Activated CD4-positive, alpha-beta T cell treated with anti-CD3 and anti-CD28 coated beads, Interleukin-2, amount 50 U/mL, for 48 hours (primary cell): ENCODE results near the gene THBS2.
"Not testable (repeated sequence)": the region's sequence is repeated elsewhere in the genome, so short reads cannot be mapped to it uniquely, and the experiment has no call there.

Experiments used
- DNase-seq, 2 experiments: peaks; one replicate each; pipeline ENCODE4 v3.0.0-alpha.2; 2020

The THBS2 gene

DNA sequence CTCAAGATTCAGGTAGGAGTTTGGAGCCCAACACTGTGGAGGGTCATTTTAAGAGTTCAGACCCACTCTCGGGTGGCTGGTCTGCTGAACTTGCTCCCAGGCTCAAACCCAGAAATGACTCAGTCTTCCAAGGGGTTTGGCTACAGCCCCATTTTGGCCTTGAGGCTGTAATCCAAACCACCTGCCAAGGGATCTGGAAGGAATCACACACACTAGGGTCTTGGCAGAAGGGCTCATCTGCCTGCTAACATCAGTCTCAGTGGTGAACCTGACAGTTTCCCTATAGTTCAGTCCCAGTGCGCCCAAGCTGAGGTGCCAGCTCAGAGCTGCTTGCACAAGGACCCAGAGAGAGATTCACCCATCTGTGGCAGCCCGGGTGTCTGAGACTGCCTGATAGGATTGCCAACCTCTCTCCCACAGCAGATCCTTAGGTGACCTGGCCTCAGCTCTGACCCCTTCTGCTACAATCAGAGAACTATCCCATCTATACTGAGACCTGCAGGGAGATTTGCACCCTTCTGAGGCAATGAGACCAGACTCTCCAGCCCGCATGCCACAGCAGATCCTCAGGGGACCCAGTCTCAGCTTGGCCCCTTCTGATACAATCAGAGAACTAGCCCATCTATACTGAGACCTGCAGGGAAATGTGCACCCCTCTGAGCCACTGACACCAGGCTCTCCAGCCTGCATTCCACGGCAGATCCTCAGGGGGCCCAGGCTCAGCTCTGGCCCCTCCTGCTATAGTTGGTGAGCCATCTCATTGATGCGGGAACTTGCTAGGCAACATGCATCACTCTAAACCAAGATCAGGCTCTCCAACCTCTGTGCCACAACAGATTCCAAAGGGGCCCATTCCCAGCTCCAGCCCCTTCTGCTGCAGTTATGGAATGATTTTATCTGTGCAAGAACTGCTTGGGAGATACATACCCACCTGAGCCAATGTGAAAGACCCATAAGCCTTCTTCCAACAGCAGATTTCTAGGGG, 48.2 kb downstream of the THBS2 start:
- DNase-seq: no peak

DNA sequence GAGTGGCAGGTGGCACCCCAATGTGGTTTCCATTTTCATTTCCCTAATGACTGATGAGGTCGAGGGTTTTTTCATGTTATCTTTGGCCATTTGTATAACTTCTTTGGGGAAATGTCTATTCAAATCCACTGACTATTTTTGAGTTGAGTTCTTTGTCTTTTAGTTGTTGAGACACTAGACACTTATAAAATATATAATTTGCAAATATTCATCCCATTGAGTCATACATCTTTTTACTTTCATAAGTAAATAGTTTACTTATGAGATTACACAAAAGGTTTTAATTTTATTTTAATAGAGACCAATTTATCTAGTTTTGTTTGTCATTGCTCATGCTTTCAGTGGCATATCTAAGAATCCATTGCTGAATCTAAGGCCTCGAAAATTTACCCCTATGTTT, 49.5 kb downstream of the THBS2 start:
- no peak for DNase-seq

DNA sequence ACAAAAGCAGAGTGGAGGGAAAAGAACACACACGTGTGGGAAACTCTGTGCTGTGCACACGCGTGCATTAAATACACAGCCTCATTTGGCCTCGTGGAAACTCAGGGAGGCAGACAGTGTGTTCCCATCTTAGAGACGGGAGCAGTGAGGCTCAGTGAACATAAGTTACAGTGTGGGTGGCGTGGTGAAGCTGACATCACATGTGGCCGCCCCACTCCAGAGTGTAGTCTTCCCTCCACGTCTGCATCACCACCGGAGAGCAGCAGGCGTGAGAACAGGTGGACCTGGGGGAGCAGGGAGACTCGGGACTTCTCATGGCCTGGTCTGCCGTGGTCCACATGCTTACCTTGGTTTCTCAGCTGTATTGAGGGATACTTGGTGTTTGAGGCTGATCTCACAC, 51.7 kb downstream of the THBS2 start:
- DNase-seq: no peak

DNA sequence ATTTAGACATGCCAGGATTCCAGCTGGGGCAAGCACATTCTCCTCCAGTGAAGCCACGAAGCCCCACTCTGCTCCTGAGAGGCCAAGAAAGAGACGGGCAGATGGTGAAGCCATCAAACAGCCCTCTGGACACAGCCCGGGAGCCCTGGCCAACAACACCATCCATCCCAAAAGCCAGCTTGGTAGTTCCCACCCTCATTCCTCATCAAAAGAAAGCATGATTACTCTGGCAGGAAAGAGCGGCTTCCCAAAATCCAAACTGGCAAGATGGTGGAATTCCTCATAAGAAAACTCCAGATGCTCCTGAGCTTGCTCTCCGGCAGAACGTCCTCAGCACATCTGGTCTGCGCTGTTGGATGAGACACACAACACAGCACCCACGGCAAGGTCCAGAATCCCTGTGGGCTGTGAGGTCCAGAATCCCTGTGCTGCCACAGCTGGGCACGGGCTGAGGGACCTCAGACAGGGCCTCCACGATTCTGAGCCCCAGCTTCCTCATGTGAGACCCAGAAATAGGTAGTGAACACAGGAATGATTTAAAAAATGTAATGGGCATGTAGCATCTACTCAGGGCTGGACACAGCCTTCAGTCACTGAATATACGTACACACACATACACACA, 52.6 kb downstream of the THBS2 start:
- DNase-seq: no peak

DNA sequence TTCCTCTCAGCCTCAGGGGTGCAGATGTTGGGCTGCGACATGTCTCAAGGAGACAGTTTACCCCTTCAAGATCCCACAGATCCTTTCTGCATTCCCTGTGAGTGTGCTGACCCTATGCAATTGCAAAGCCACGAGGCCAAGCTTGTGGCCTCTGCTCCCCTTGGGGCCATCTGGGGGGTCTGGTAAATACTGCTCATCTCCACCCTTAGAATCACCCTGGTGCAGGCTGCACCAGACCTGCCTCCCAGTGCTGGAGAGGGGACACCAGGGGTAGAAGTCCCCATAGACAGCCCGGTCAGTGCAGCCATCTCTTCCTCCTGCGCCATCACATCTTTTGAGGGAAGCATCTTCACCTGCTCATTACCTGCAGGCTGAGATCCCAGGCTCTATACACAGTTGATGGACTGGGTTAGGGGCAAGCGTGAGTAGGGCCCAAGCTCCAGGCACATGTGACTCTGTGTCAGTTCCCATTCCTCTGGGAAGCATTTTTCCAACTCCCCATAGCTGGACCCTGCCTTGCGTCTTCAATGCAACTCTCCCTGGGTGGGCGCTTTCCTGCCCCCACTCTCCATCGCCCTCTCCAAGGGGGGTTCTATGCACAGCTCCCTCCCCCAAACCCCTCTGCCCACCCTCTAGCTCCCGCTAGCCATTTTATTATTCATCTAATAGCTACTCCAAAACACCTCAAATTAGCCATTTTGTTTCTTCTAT, 53.9 kb downstream of the THBS2 start:
- no peak for DNase-seq

DNA sequence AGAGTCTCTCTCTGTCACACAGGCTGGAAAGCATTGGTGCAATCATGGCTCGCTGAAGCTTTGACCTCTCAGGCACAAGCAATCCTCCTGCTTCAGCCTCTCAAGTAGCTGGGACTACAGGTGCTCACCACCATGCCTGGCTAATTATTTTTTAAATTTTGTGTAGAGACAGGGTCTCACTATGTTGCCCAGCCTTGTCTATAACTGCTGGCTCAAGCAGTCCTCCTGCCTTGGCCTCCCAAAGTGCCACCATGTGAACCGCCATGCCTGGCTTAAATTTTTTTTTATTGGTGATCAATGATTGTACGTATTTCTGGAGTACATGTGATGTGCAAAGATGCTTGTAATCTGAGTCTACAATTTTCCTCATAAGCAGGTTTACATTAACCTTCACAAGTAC, 54.8 kb downstream of the THBS2 start:
- no peak for DNase-seq

DNA sequence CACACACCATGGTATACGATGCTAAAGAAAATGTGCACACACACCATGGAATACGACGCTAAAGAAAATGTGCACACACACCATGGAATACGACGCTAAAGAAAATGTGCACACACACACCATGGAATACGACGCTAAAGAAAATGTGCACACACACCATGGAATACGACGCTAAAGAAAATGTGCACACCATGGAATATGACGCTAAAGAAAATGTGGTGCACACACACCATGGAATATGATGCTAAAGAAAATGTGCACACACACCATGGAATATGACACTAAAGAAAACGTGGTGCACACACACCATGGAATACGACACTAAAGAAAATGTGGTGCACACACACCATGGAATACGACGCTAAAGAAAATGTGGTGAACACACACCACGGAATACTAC, 55.7 kb downstream of the THBS2 start:
- DNase-seq: not testable (repeated sequence)

DNA sequence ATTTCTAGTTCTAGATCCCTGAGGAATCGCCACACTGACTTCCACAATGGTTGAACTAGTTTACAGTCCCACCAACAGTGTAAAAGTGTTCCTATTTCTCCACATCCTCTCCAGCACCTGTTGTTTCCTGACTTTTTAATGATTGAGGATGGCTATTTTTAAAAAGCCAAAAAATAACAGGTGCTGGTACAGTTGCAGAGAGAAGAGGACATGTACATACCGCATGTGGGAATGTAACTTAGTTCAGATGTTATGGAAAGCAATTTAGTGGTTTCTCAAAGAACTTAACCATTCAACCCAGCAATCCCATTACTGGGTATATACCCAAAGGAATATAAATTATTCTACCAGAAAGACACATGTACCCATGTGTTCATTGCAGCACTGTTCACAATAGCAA, 57.4 kb downstream of the THBS2 start:
- DNase-seq: not testable (repeated sequence)

DNA sequence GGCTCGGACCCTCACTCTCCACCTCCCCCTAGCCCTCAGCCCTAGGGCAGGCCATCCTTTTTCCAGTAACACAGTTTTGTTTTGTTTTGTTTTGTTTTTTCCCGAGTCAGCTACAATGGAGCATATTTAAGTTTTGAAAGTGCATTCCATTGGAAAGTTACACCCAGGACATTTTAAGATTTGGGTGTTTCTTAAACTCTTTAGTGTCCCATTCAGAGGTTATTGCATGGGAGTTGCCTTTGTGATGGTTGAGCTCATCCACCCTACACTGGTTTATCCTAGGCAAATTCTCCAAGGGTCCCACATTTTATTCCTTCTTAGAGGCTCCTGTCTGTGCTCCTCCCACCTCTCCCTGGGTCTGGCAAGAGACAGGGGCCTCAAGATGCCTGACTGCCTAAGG, 58.9 kb downstream of the THBS2 start:
- no peak for DNase-seq

DNA sequence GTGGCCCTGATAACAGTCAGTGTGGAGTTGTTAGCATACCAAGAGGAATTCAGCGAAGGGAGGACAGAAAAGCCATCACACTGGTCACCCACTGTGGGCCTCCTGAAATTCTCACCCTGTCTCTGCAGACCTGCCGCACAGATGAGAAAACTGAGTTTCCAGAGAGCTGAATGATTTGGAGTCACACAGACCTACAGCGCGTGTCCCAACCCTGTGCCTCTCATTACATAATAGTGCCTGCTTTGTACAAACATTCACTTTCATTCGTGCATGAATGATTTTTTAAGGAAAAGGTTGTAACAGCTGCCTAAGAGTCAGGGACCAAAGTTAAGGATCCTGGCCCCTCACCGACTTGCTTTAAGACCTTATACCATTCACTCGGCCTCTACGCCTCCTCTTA, 62.7 kb downstream of the THBS2 start:
- no peak for DNase-seq

DNA sequence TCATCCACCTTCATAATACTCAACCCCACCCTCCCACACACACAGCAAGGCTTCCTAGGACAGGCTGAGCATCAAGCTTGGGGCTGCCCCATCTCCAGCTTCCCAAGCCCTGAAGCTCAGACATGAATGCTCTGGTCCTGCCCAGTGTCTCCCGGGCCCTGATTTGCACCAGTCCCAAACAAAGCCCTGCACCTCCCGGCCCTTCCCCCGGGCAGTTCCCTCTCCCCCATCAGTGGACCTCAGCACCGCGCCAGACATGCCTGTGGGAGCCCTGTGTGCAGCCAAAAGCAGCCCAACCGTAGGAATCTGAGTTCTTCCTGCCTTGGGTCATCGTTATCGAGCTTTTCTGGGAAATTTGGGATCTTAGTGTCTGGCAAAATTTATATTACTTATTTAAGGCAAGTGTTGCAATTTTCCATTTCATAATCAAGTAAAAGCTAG, 63.5 kb downstream of the THBS2 start:
- no peak for DNase-seq

DNA sequence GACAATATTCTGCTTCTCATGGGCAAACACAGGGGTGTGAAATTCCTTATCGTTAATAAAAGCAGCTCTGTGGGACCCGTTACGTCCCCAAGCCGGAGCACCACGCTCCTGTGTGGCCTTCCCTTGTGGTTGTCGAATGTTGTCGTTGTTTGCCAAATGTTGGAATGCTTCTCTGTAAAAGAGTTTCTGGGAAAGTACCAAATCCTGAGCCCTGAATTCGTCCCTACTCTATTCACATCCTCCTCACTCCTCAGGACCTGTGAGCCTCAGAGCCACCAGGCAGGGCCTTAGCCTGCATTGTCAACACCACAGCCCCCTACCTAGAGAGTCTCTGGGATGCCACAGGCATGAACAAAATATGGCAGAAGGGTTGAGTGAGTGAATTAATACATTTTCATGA, 64.0 kb downstream of the THBS2 start:
- no peak for DNase-seq

DNA sequence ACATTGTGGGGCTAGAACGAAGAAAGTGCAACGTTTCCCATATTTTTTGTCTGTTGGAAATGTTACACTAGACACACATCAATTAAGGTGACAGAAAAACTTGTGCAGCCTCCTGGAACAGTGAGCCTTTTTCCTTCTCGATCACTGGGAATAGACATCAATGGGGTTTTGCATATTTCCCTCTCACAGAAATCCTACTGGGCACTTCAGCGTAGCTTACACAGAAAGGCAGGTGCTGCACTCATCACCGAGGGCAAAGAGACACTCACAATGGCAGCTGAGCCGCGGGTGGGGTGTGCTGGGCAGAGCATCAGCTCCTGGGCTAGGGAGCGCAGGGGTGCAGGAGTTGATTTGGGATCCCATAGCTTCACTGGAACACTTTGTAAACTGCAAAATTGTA, 64.5 kb downstream of the THBS2 start:
- no peak for DNase-seq

DNA sequence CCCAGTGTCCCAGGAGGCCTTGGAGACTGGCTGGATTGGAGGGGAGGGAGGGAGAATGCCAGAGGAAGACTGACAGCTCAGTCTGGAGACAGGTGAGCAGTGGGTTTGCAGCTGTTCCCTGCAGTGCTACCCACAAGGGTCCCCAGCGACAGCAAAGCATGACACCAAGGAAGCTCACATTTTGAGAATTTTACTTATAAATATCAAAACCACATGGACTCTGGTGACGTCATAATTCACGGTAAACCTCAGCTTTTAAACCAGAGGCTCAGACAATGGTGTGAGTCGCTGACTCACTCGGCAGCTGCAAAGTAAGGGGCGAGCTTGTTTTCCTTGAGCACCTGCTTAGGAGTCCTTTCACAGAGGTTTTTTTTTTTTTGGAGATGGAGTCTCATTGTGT, 65.2 kb downstream of the THBS2 start:
- DNase-seq: no peak

DNA sequence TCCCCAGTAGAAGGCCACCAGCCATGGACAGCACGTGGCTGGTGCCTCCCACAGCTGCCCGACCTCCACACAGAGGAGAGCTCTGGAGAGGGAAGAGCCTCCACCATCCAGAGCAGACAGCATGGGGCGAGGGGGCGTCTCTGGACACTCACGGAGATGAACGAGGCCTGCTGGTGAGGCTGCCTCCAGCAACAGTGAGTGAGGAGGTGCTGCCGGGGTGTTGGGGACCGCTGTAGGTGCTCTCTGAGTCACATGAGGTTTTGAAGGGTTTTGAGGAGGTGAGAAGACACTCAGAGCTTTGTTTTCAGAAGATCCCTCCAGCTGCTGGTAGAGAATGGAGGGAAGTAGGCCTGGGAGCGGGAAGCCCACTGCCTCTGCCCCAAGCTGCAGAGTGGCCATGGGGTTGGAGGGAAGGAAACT, 65.6 kb downstream of the THBS2 start:
- DNase-seq: no peak

DNA sequence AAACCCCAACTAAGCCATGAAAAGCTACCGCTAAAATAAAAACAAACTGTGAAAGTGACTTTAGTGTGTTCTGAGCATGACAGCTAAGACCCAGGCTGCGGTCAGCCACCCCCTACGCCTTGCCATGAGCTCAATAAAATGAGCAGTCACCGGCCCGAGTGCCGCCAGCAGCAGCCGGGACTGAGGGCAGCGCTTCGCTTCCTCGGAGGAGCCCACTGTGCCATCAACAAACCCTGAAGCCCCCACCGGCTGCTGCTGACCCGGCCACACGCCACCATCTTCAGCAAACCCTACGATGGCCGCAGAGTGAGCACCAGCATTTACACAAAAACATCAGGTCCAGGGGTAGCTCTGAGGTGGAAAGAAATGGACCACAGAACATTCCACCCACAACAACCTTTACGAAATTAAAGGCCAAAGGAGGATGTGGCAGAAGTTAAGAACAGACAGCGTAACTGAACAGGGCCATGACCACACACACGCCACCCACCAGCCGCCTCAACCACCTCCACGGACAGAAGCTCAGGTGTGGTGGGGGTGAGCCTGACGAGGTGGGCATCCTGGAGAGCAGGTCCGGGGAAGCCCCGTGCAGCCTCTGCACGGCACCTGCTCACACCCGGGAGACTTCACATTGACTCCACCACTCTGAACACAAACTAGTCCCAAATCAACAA, 67.0 kb downstream of the THBS2 start:
- DNase-seq: no peak

DNA sequence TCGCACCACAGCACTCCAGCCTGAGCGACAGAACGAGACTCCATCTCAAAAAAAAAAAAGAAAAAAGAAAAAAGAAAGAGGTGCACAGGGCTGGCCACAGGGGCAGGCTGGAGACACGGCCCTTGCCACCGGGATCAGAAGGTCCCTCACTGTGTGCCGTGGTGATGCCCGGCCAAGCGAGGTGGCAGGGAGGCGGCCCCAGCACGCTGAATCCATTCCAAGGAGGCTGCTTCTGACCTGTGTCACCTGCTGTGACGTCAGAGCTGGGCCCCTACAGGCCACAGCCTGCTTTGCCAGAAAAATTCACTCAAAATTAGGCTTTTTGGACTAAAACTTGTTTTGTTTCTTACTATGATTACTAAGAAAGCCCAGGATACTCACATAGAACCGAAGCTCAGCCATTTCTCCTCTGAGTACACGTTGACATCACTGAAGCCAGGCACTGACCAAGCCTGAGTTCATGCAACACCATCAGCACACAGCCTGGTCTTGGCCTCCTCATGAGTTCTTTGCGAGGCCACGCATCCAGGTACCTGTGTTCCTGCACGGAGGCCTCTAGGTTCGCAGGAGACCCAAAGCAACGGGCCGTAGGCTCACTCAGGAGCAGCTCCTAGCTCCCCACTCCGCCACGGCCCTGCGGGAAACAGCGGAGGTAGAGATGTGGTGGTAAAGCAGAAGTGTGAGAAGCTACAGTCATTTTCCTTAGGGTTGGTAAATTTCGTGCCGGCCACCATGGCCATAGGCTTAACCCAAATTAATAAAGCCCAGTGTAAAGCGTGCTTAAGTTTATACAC, 67.8 kb downstream of the THBS2 start:
- DNase-seq: no peak

DNA sequence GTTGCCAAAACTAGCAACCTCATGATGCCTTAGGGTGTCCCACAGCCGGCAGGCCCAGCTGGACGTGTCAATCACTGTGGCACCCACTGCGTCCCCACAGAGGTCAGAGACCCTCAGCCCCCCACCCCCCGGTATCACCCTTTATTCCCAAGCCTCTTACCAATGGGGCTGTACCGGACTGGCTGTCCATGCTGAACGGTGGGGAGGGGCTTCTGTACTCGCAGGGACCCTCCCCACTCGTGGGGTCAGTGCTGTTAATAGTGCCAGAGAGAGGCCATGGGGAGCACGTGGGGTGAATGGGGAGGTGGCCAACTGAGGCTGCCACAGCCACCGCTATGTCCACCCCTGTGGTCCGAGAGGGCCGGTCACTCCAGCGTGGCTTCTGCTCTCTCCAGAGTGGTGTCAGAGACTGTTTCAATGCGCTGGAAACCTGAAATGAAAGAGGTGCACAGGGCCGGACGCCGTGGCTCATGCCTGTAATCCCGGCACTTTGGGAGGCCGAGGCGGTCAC, 68.6 kb downstream of the THBS2 start:
- DNase-seq: no peak

DNA sequence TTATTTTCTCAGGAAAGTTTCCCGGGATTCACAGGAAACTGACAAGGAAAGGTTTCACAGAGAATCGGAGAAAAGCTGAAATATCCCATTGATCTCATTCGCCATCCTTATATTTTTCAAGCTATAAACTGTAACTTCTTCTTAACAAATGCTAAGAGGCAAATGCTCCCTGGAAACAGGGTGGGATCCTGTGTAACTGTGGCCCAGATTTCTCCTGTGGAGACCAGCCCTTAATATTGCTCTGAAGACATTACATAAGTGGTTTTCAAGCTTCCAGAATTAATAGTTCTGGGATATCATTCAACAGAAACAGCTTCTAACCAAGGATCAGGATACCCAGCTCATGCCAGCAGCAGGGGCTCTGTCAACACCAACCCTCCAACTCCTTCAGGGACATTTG, 69.2 kb downstream of the THBS2 start:
- no peak for DNase-seq

DNA sequence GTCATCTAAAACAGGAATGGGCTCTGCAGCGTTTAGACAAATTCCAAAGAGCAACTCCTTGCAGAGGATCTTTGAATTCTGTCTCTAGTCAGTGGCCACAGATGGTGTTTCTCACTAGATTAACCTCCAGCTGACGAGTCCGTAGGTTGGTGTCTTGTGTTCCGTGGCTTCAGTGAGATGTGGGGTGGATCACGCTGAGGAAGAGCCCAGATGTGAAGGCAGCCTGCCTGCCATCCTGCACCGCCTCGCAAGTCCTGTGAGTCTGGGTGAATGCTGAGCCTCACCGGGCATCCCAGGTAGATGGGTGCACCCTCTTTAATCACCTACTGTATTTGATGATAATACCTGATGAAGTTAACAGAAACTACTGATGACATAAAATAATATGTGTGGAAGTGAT, 70.4 kb downstream of the THBS2 start:
- DNase-seq: no peak

DNA sequence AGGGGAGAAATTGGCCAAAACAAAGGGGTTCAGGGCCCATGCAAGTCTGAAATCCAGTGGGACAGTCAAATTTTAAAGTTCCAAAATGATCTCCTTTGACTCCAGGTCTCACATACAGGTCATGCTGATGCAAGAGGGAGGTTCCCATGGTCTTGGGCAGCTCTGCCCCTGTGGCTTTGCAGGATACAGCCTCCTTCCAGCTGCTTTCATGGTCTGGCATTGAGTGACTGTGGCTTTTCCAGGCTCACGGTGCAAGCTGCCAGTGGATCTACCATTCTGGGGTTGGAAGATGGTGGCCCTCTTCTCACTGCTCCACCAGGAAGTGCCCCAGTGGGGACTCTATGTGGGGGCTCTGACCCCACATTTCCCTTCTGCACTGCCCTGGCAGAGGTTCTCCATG, 73.8 kb downstream of the THBS2 start:
- not testable (repeated sequence) for DNase-seq
